Measurements from ENCODE around the gene STX5. TPM values are rescaled to one million over a fixed set of nuclear protein-coding genes. Genes with fewer than 3 reads are reported as not detected.
A peak's percentile ranks its signal among the peaks of the same experiment; 100 is the strongest.
"Not testable (repeated sequence)": the region's sequence is repeated elsewhere in the genome, so short reads cannot be mapped to it uniquely, and the experiment has no call there.

The STX5 gene, protein sequence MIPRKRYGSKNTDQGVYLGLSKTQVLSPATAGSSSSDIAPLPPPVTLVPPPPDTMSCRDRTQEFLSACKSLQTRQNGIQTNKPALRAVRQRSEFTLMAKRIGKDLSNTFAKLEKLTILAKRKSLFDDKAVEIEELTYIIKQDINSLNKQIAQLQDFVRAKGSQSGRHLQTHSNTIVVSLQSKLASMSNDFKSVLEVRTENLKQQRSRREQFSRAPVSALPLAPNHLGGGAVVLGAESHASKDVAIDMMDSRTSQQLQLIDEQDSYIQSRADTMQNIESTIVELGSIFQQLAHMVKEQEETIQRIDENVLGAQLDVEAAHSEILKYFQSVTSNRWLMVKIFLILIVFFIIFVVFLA
- total RNA-seq (2014; rRNA removed; shearing (Covaris generic)) = 24.0 and 29.0 TPM in 2 replicates

DNA sequence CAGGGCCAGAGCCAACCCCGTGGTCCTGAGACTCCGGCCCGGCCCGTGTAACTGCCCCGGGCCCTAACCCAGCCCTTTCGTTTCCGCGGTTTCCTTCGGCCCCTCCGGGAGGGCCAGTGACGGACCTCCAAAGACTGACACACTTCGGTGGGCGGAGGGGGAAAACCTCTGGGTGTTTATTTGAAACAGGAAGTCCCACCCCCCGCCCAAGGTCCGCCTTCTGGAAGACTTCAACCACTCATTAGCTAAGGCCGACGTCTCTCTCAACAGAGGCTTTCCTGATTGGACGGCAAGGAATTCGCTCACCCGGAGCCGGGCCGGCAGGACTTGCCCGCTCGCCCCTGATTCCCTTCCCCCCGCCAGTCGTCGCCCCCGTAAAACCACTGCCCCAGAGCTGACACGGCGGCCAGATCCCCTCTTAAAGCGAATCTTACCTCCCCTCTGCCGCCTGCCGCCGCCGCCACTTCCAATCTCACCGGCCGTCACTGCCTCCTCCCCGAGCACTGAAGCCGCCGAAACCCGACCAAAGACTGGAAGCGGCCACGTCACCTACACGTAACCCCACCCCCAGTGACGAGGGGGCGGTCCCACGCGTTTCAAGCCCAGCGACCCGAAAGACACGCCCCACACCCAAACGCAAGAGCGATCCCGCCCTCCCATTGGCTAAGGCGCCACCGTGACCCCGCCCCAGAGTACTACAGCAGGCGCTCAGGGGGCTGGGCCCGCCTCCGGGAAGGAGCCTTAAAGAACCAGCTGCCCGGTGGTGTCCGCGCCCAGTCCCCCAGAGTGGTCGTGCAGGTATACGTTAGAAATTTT, at the start of gene STX5:
TSS of gene STX5 (minus strand) at position 532 of the 816 bp plus-strand sequence. CDS start 808 bp downstream, outside the sequence.
- DNase-seq = peak; percentile 98
- H3K36me3 ChIP-seq (replicated peaks; ENCODE audit: control insufficient read depth, insufficient read depth, low read length) = peaks cover 38% of the 10 kb centered on the region
- no peaks in the 10 kb centered on the region for H3K27me3 ChIP-seq (ENCODE audit: control insufficient read depth, insufficient read depth, low read length)
- peak within 1 kb of the TSS; percentile 87 for H3K4me3 ChIP-seq (ENCODE audit: insufficient read depth, low read depth, low read length)

DNA sequence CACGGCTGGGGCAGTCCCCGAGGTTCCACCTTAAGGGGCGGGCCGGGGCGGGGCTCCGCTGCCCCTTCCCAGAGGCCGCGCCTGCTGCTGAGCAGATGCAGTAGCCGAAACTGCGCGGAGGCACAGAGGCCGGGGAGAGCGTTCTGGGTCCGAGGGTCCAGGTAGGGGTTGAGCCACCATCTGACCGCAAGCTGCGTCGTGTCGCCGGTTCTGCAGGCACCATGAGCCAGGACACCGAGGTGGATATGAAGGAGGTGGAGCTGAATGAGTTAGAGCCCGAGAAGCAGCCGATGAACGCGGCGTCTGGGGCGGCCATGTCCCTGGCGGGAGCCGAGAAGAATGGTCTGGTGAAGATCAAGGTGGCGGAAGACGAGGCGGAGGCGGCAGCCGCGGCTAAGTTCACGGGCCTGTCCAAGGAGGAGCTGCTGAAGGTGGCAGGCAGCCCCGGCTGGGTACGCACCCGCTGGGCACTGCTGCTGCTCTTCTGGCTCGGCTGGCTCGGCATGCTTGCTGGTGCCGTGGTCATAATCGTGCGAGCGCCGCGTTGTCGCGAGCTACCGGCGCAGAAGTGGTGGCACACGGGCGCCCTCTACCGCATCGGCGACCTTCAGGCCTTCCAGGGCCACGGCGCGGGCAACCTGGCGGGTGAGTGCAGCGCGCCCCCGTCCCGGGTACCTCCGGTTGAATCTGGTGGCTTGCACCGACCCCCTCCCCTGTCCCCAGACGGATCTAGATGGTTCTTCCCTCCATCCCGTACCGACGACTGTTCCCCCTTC, 49.1 kb upstream of the STX5 start, which contains the start of gene SLC3A2:
TSS of gene SLC3A2 (plus strand) at position 94 of the 776 bp plus-strand sequence. CDS start at position 222, 128 bp downstream.
- H3K36me3 ChIP-seq (replicated peaks; ENCODE audit: control insufficient read depth, insufficient read depth, low read length) = peaks cover 46% of the 10 kb centered on the region
- peak within 1 kb of the TSS; percentile 100 for H3K4me3 ChIP-seq (ENCODE audit: insufficient read depth, low read depth, low read length)
- H3K27me3 ChIP-seq (ENCODE audit: control insufficient read depth, insufficient read depth, low read length) = no peaks in the 10 kb centered on the region
- DNase-seq = peak; percentile 96

DNA sequence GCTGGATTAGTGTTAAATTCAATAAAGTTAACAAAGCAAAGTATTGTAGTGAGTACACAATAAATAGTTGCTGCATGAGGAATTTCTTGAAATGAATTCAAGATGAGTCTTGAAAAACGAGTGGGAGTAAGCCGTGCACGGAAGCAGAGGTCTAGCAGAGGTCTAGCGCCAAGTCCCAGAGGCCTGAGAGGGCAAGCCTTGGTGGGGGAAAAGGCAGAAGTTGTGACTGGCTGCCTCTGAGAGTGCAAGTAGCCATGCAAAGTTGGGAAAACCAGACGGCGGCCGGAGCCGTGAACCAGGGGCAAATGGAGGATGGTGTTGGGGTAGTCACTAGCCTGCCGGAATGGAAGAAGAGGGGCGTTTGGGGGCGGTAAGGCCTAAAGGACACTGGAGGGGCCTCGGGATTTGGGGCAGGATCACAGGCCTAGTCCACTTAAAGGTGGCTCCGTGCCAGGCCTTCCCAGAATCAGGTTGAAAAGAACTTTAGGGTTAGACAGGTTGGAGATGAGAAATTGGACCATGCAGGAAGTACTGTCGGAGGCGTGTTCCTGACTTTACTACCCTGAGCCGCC, 48.5 kb upstream of the STX5 start:
- Histone ChIP-seq H3K4me3 (ENCODE audit: insufficient read depth, low read depth, low read length) (peak overlapping the region; percentile 100), H3K36me3 (replicated peaks; ENCODE audit: control insufficient read depth, insufficient read depth, low read length) (peaks cover 39% of the 10 kb centered on the region), H3K27me3 (ENCODE audit: control insufficient read depth, insufficient read depth, low read length) (no peaks in the 10 kb centered on the region)
- no peak for DNase-seq

DNA sequence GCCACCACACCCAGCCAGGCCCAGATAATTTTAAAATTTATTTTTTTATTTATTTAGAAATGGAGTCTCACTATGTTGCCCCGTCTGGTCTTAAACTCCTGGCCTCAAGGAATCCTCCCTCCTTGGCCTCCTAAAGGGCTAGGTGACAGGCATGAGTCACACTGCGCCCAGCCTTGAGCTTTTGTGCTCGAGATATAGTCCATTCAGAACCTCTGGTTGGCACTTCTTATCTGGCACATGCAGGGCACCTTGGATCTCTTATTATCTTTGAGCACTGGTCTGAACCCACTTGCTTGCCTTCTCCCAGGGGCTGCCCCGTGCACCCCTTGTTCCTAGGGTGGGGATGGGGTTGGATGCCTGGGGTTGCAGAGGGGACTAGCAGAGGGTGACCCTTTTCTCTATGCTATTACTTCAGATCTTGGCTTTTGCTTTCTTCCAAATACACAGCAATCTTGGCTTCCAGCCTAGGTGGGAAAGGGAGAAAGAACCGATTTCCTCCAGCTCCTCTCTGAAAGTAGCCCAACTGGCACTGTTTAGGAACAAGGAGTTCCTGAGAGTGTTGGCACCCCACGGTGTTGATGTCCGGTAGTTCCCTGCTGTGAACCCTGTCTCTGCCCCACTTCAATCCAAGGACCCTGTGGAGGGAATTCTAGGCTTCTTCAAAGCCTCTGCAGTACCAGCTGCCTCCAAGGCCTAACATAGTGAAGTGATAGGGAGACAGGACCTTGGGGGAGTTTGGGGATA, 47.6 kb upstream of the STX5 start:
- no peak overlapping the region for H3K4me3 ChIP-seq (ENCODE audit: insufficient read depth, low read depth, low read length)
- no peaks in the 10 kb centered on the region for H3K27me3 ChIP-seq (ENCODE audit: control insufficient read depth, insufficient read depth, low read length)
- DNase-seq = peak; percentile 49
- peaks cover 32% of the 10 kb centered on the region for H3K36me3 ChIP-seq (replicated peaks; ENCODE audit: control insufficient read depth, insufficient read depth, low read length)

DNA sequence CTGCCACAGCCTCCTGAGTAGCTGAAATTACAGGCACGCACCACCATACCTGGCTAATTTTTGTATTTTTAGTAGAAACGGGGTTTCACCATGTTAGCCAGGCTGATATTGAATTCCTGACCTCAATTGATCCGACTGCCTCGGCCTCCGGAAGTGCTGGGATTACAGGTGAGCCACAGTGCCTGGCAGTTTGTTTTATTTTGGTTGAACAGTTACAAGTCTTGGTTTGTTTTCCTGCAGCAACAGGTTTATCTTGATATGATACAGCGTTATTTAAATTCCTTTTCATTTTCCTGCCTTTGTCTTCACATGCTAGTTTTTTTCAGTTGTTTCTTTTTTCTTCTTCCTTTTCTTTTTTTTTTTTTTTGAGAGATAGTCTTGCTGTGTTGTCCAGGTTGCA, 44.9 kb upstream of the STX5 start:
- no peak for DNase-seq
- Histone ChIP-seq H3K36me3 (replicated peaks; ENCODE audit: control insufficient read depth, insufficient read depth, low read length) (peaks cover 13% of the 10 kb centered on the region), H3K4me3 (ENCODE audit: insufficient read depth, low read depth, low read length) (no peak overlapping the region), H3K27me3 (ENCODE audit: control insufficient read depth, insufficient read depth, low read length) (no peaks in the 10 kb centered on the region)

DNA sequence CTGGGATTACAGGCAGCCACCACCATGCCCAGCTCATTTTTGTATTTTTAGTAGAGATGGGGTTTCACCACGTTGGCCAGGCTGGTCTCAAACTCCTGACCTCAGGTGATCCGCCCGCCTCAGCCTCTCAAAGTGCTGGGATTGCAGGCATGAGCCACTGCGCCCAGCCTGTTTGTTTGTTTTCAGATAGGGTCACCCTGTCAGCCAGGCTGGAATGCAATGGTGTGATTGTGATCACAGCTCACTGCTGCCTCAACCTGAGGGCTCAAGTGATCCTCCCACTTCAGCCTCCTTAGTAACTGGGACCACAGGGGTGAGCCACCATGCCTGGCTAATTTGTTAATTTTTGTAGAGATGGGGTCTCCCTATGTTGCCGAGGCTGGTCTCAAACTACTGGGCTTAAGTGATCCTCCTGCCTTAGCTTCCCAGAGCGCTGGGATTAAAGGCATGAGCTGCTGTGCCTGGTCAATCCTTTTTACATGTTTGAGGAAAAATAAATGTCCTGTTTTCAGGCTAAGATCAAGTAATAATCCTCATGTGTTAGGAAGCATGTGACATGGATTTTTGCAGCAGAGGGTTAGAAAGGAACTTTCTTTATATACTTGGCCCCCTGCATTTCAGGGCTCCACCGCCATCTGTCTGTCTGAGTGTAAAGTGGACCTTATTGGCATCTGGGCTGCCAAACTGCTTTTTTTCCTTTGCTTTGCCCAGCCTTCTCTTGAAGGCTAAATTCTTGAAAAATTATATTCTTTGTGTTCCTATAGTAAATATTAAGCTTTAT, 44.0 kb upstream of the STX5 start:
- Histone ChIP-seq H3K4me3 (ENCODE audit: insufficient read depth, low read depth, low read length) (no peak overlapping the region), H3K27me3 (ENCODE audit: control insufficient read depth, insufficient read depth, low read length) (no peaks in the 10 kb centered on the region), H3K36me3 (replicated peaks; ENCODE audit: control insufficient read depth, insufficient read depth, low read length) (peaks cover 12% of the 10 kb centered on the region)
- DNase-seq = no peak

DNA sequence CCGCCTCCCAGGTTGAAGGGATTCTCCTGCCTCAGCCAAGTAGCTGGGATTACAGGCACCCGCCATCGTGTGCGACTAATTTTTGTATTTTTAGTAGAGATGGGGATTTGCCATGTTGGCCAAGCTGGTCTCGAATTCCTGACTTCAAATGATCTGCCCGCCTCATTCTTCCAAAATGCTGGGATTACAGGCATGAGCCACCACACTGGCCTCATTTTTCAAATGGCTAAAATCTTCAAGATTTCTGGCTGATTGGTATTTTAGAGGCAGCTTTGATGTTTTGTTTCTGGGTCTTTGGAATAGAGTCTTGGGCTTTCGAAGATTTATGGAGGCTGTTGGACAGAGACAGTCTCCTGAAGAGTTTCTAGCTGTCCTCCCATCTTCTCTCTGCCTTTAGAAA, 43.0 kb upstream of the STX5 start:
- Histone ChIP-seq H3K36me3 (replicated peaks; ENCODE audit: control insufficient read depth, insufficient read depth, low read length) (peaks cover 12% of the 10 kb centered on the region), H3K4me3 (ENCODE audit: insufficient read depth, low read depth, low read length) (no peak overlapping the region), H3K27me3 (ENCODE audit: control insufficient read depth, insufficient read depth, low read length) (no peaks in the 10 kb centered on the region)
- DNase-seq = no peak

DNA sequence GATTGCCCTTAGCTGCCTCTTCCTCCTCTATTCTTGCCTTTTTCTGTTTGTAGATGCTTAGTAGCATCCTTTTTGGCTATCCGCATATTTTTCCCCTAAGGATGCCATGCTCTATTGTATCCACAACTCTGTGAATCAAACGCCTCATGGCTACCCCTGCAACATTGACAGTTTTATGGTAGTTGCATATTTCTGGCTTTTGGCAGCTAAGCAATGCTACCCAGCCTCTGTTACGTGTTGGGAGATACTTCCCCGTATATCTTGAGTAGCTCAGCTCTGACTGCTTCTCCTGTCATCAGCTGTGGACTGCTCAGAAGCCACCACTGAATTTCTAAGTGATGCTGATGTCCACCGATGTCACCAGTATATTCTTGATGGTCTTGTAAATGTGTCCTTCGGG, 33.8 kb upstream of the STX5 start:
- no peak overlapping the region for H3K4me3 ChIP-seq (ENCODE audit: insufficient read depth, low read depth, low read length)
- H3K27me3 ChIP-seq (ENCODE audit: control insufficient read depth, insufficient read depth, low read length) = no peaks in the 10 kb centered on the region
- peaks cover 10% of the 10 kb centered on the region for H3K36me3 ChIP-seq (replicated peaks; ENCODE audit: control insufficient read depth, insufficient read depth, low read length)
- no peak for DNase-seq

DNA sequence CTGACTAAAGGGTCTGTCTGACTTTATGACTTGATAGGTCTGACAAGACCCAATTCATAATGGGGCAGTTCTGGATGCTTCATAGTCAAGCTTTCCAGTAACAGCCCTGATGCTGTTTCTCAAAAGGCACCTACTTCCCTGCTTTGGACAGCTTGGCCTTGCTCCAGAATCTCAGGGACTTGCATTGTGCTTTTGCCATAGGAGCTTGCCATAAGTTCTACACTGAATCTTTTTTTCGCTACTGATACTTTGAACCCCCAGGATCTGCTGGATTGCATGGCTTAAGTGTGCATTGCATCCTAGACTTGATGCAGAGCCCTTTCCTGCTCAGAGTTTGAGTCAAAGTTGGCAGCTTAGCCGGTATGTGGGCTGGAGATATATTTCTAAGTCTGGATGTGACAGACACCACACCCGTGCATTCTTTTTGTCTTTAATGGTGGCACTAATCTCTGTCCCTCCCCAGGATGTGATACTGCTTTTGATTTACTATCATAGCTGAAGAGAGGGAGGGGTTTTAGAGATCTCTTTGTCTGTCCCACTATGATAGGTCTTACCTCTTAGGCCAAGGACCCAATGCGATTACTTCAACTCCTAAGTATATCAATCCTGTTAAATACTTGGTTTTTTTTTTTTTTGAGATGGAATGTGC, 32.0 kb upstream of the STX5 start:
- Histone ChIP-seq H3K27me3 (ENCODE audit: control insufficient read depth, insufficient read depth, low read length) (no peaks in the 10 kb centered on the region), H3K4me3 (ENCODE audit: insufficient read depth, low read depth, low read length) (no peak overlapping the region), H3K36me3 (replicated peaks; ENCODE audit: control insufficient read depth, insufficient read depth, low read length) (peaks cover 10% of the 10 kb centered on the region)
- DNase-seq = no peak

DNA sequence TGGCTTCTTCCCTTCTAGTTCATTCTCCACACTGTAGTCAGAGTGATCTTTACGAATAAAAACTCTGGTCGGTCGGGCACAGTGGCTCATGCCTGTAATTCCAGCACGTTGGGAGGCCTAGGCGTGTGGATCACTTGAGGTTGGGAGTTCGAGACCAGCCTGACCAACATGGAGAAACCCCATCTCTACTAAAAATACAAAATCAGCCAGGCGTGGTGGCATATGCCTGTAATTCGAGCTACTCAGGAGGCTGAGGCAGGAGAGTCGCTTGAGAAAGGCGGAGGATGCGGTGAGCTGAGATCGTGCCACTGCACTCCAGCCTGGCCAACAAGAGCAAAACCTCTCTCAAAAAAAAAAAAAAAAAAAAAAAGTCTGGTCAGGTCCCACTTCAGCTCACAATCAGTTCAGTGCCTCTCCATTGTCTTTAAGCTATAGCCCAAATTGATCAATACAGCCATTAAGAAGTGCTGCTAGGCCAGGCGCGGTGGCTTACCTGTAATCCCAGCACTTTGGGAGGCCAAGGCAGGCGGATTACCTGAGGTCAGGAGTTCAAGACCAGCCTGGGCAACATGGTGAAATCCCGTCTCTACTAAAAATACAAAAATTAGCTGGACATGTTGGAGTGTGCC, 29.8 kb upstream of the STX5 start:
- H3K27me3 ChIP-seq (ENCODE audit: control insufficient read depth, insufficient read depth, low read length); H3K36me3 ChIP-seq (replicated peaks; ENCODE audit: control insufficient read depth, insufficient read depth, low read length); H3K4me3 ChIP-seq (ENCODE audit: insufficient read depth, low read depth, low read length); DNase-seq: not testable (repeated sequence)

DNA sequence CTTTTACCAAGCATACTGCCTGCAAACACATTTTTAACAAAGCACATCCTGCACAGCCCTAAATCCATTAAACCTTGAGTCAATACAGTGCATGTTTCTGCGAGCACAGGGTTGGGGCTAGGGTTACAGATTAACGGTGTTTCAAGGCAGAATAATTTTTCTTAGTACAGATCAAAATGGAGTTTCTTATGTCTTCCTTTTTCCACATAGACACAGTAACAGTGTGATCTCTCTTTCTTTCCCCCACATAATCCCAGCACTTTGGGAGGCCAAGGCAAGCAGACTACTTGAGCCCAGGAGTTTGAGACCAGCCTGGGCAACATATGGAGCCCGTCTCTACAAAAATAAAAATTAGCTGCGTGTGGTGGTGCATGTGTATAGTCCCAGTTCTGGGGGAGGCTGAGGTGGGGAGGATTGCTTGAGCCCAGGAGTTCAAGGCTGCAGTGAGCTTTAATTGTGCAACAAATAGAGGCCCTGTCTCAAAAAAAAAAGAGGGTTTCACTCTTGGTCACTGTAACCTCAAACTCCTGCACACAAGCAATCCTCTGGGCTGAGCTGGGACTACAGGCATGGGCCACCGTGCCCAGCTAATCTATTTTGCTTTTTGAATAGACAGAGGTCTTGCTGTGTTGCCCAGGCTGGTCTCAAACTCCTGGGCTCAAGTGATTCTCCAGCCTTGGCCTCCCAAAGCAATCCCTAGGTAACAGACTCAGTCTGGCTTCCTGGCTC, 29.1 kb upstream of the STX5 start:
- H3K27me3 ChIP-seq (ENCODE audit: control insufficient read depth, insufficient read depth, low read length) = no peaks in the 10 kb centered on the region
- H3K4me3 ChIP-seq (ENCODE audit: insufficient read depth, low read depth, low read length) = no peak overlapping the region
- no peak for DNase-seq
- peaks cover 9% of the 10 kb centered on the region for H3K36me3 ChIP-seq (replicated peaks; ENCODE audit: control insufficient read depth, insufficient read depth, low read length)

DNA sequence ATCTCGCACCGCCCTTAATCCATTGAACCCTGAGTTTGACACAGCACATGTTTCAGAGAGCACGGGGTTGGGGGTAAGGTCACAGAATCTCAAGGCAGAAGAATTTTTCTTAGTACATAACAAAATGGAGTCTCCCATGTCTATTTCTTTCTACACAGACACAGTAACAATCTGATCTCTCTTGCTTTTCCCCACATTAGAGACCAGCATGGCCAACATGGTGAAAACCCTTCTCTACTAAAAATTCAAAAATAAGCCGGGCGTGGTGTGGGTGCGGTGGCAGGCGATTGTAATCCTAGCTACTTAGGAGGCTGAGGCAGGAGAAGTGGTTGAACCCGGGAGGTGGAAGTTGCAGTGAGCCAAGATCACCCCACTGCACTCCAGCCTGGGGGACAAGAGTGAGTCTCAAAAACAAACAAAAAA, 27.4 kb upstream of the STX5 start:
- H3K27me3 ChIP-seq (ENCODE audit: control insufficient read depth, insufficient read depth, low read length) = not testable (repeated sequence)

More for the DNA sequence above, 27.4 kb upstream of the STX5 start:
- not testable (repeated sequence) for H3K4me3 ChIP-seq (ENCODE audit: insufficient read depth, low read depth, low read length); DNase-seq
- H3K36me3 ChIP-seq (replicated peaks; ENCODE audit: control insufficient read depth, insufficient read depth, low read length) = peaks cover 15% of the 10 kb centered on the region
